ENCODE data around the gene AAK1.

The AAK1 gene

DNA sequence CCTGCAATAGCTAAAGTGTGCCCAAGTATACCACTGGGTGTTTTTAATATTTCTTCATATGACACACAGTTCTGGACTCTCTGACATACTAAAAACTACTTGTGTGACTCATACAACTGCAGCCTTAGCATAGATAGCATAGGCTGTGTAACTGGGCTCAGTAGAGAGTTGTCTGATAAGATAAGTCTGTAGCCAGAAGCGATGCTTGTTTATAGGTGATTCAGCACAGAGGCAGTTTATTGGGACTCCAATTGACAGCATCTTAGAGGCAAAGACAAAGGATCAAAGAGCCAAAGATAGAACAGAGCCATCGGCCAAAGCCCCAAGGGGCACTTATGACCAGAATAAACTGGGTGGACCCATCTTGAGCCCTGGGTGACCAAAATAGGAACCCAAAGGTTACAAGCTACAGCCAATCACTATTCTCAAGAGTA is 42.3 kb downstream of the AAK1 start:
- Histone ChIP-seq H3K27me3 (ENCODE audit: control insufficient read depth in 3 of 3, insufficient read depth in 3 of 3, low read depth in 1 of 3, low read length in 3 of 3) (no peaks in the 10 kb centered on the region), H3K4me2 (ENCODE audit: insufficient read depth, low read length, poor library complexity, severe bottlenecking) (no peak overlapping the region), H2AFZ (ENCODE audit: low read length) (no peak overlapping the region), H3K9ac (ENCODE audit: low read depth, low read length, poor library complexity) (no peak overlapping the region), H3K18ac (ENCODE audit: low read length) (no peak overlapping the region), H3K79me1 (ENCODE audit: low read depth, low read length) (no peaks in the 10 kb centered on the region), H2BK5ac (ENCODE audit: low read length) (no peak overlapping the region), H2BK15ac (ENCODE audit: low read length) (no peak overlapping the region), H2BK120ac (ENCODE audit: low read depth, low read length) (no peak overlapping the region), H2AK5ac (ENCODE audit: low read depth, low read length) (no peak overlapping the region), H4K91ac (ENCODE audit: low read depth, low read length, poor library complexity) (no peak overlapping the region), H3K9me3 (replicated peaks in 1 of 2; ENCODE audit: control insufficient read depth in 2 of 2, insufficient read depth in 1 of 2, low read depth in 1 of 2, low read length in 2 of 2) (peaks cover 2 to 7% of the 10 kb centered on the region in 2 donors), H3K4me1 (ENCODE audit: control insufficient read depth in 2 of 2, insufficient read depth in 1 of 2, low read depth in 1 of 2, low read length in 2 of 2) (peaks cover 0 to 3% of the 10 kb centered on the region in 2 donors), H3K4me3 (ENCODE audit: low read length in 2 of 2) (no peak overlapping the region), H2BK12ac (ENCODE audit: low read length) (no peak overlapping the region), H3K36me3 (replicated peaks in 1 of 2; ENCODE audit: control insufficient read depth in 2 of 2, insufficient read depth in 2 of 2, low read length in 2 of 2) (no peaks in the 10 kb centered on the region), H3K27ac (replicated peaks; ENCODE audit: low read length) (no peak overlapping the region), H3K14ac (ENCODE audit: low read length) (no peak overlapping the region), H3K23ac (ENCODE audit: low read depth, low read length, poor library complexity) (no peak overlapping the region), H3K4ac (ENCODE audit: low read length) (no peak overlapping the region), H4K8ac (ENCODE audit: low read depth, low read length) (no peak overlapping the region)
- DNase-seq (ENCODE audit: low spot score), result no peak
- no CpG with 5 or more reads among the region's 2 CpGs for WGBS, 2 donors (ENCODE audit: extremely low coverage in 2 of 2, insufficient read length in 2 of 2, insufficient replicate concordance in 1 of 2)

DNA sequence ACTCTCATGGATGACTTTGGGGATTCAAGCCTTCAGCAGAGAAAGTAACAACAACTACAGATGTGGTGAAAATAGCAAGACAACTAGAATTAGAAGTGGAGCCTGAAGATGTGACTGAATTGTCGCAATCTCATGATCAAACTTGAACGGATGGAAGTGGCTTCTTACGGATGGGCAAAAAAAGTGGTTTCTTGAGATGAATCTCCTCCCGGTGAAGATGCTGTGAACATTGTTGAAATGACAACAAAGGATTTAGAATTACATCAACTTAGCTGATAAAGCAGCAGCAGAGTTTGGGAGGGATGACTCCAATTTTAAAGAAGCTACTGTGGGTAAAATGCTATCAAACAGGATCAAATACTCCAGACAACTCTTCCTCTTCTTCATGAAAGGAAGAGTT is 43.1 kb downstream of the AAK1 start:
- Histone ChIP-seq H3K18ac (ENCODE audit: low read length) (no peak overlapping the region), H2BK12ac (ENCODE audit: low read length) (no peak overlapping the region), H3K14ac (ENCODE audit: low read length) (no peak overlapping the region), H3K4me3 (ENCODE audit: low read length in 2 of 2) (no peak overlapping the region), H3K9ac (ENCODE audit: low read depth, low read length, poor library complexity) (no peak overlapping the region), H3K4ac (ENCODE audit: low read length) (no peak overlapping the region), H4K91ac (ENCODE audit: low read depth, low read length, poor library complexity) (no peak overlapping the region), H2BK120ac (ENCODE audit: low read depth, low read length) (no peak overlapping the region), H2AK5ac (ENCODE audit: low read depth, low read length) (no peak overlapping the region), H4K8ac (ENCODE audit: low read depth, low read length) (no peak overlapping the region), H3K23ac (ENCODE audit: low read depth, low read length, poor library complexity) (no peak overlapping the region), H2AFZ (ENCODE audit: low read length) (no peak overlapping the region), H2BK15ac (ENCODE audit: low read length) (no peak overlapping the region), H3K9me3 (replicated peaks in 1 of 2; ENCODE audit: control insufficient read depth in 2 of 2, insufficient read depth in 1 of 2, low read depth in 1 of 2, low read length in 2 of 2) (no peaks in the 10 kb centered on the region), H3K4me2 (ENCODE audit: insufficient read depth, low read length, poor library complexity, severe bottlenecking) (no peak overlapping the region), H3K79me1 (ENCODE audit: low read depth, low read length) (no peaks in the 10 kb centered on the region), H2BK5ac (ENCODE audit: low read length) (no peak overlapping the region), H3K36me3 (replicated peaks in 1 of 2; ENCODE audit: control insufficient read depth in 2 of 2, insufficient read depth in 2 of 2, low read length in 2 of 2) (no peaks in the 10 kb centered on the region), H3K27me3 (ENCODE audit: control insufficient read depth in 3 of 3, insufficient read depth in 3 of 3, low read depth in 1 of 3, low read length in 3 of 3) (no peaks in the 10 kb centered on the region), H3K4me1 (ENCODE audit: control insufficient read depth in 2 of 2, insufficient read depth in 1 of 2, low read depth in 1 of 2, low read length in 2 of 2) (peaks cover 0 to 3% of the 10 kb centered on the region in 2 donors), H3K27ac (replicated peaks; ENCODE audit: low read length) (no peak overlapping the region)
- DNase-seq (ENCODE audit: low spot score), result no peak
- WGBS, 2 donors (ENCODE audit: extremely low coverage in 2 of 2, insufficient read length in 2 of 2, insufficient replicate concordance in 1 of 2), result no CpG with 5 or more reads among the region's 4 CpGs

DNA sequence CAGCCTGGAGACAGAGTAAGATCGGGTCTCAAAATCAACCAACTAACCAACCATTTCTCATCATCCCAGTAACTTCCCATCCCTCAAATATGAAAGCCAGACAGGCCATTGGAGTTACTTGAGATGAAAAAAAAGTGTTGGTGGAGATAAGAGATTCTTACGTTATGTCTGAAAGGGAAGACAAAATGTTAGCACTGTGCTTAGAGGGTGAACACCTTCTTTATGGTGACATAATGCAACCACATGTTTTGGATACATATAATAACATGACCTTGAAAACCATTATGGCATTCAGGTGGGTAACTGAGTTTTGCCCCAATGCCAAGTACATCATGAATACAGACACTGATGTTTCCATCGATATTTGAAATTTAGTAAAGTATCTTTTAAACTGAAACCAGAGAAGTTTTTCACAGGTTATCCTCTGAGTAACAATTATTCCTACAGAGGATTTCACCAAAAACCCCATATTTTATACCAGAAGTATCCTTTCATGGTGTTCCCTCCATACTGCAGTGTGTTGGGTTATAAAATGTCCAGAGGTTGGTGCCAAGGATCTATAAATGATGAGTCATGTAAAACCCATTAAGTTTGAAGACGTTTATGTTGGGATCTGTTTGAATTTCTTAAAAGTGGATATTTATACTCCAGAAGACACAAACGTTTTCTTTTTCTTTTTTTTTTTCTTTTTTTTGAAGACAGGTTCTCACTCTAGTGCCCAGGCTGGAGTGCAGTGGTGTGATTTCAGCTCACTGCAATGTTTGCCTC is 45.5 kb downstream of the AAK1 start:
- no peak for DNase-seq (ENCODE audit: low spot score)
- Histone ChIP-seq H3K79me1 (ENCODE audit: low read depth, low read length) (no peaks in the 10 kb centered on the region), H2BK120ac (ENCODE audit: low read depth, low read length) (no peak overlapping the region), H3K27ac (replicated peaks; ENCODE audit: low read length) (no peak overlapping the region), H3K4ac (ENCODE audit: low read length) (no peak overlapping the region), H2AFZ (ENCODE audit: low read length) (no peak overlapping the region), H3K4me3 (ENCODE audit: low read length in 2 of 2) (no peak overlapping the region), H4K8ac (ENCODE audit: low read depth, low read length) (no peak overlapping the region), H3K4me1 (ENCODE audit: control insufficient read depth in 2 of 2, insufficient read depth in 1 of 2, low read depth in 1 of 2, low read length in 2 of 2) (peaks cover 0 to 2% of the 10 kb centered on the region in 2 donors), H2AK5ac (ENCODE audit: low read depth, low read length) (no peak overlapping the region), H2BK15ac (ENCODE audit: low read length) (no peak overlapping the region), H3K18ac (ENCODE audit: low read length) (no peak overlapping the region), H3K14ac (ENCODE audit: low read length) (no peak overlapping the region), H3K9ac (ENCODE audit: low read depth, low read length, poor library complexity) (no peak overlapping the region), H3K27me3 (ENCODE audit: control insufficient read depth in 3 of 3, insufficient read depth in 3 of 3, low read depth in 1 of 3, low read length in 3 of 3) (no peaks in the 10 kb centered on the region), H2BK12ac (ENCODE audit: low read length) (no peak overlapping the region), H3K36me3 (replicated peaks in 1 of 2; ENCODE audit: control insufficient read depth in 2 of 2, insufficient read depth in 2 of 2, low read length in 2 of 2) (no peaks in the 10 kb centered on the region), H2BK5ac (ENCODE audit: low read length) (no peak overlapping the region), H4K91ac (ENCODE audit: low read depth, low read length, poor library complexity) (no peak overlapping the region), H3K23ac (ENCODE audit: low read depth, low read length, poor library complexity) (no peak overlapping the region), H3K9me3 (replicated peaks in 1 of 2; ENCODE audit: control insufficient read depth in 2 of 2, insufficient read depth in 1 of 2, low read depth in 1 of 2, low read length in 2 of 2) (no peaks in the 10 kb centered on the region), H3K4me2 (ENCODE audit: insufficient read depth, low read length, poor library complexity, severe bottlenecking) (no peak overlapping the region)
- no CpG with 5 or more reads among the region's 5 CpGs for WGBS, 2 donors (ENCODE audit: extremely low coverage in 2 of 2, insufficient read length in 2 of 2, insufficient replicate concordance in 1 of 2)

DNA sequence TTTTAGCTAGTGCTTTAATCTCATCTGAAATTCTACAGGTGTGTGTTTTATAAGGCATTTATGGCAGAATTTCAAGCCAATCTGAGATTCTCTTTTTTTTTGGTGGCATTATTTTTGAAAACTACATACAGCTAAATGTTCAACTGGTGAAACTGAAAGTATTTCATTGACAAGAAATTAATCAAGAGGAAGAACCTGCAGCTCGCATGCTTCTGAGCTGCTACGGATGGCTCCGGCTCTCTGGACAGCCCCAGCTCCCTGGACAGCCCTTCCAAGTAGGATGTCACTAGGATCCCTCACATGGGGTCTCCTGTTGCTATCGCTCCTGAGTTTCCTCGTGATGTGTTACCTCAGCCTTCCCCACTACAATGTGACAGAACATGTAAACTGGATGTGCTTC is 46.4 kb downstream of the AAK1 start:
- Histone ChIP-seq H3K9ac (ENCODE audit: low read depth, low read length, poor library complexity) (no peak overlapping the region), H3K27me3 (ENCODE audit: control insufficient read depth in 3 of 3, insufficient read depth in 3 of 3, low read depth in 1 of 3, low read length in 3 of 3) (no peaks in the 10 kb centered on the region), H3K79me1 (ENCODE audit: low read depth, low read length) (no peaks in the 10 kb centered on the region), H2AK5ac (ENCODE audit: low read depth, low read length) (no peak overlapping the region), H3K23ac (ENCODE audit: low read depth, low read length, poor library complexity) (no peak overlapping the region), H3K4ac (ENCODE audit: low read length) (no peak overlapping the region), H3K4me3 (ENCODE audit: low read length in 2 of 2) (no peak overlapping the region), H3K27ac (replicated peaks; ENCODE audit: low read length) (no peak overlapping the region), H2BK120ac (ENCODE audit: low read depth, low read length) (no peak overlapping the region), H4K91ac (ENCODE audit: low read depth, low read length, poor library complexity) (no peak overlapping the region), H3K9me3 (replicated peaks in 1 of 2; ENCODE audit: control insufficient read depth in 2 of 2, insufficient read depth in 1 of 2, low read depth in 1 of 2, low read length in 2 of 2) (no peaks in the 10 kb centered on the region), H3K4me2 (ENCODE audit: insufficient read depth, low read length, poor library complexity, severe bottlenecking) (no peak overlapping the region), H3K14ac (ENCODE audit: low read length) (no peak overlapping the region), H3K36me3 (replicated peaks in 1 of 2; ENCODE audit: control insufficient read depth in 2 of 2, insufficient read depth in 2 of 2, low read length in 2 of 2) (no peaks in the 10 kb centered on the region), H4K8ac (ENCODE audit: low read depth, low read length) (no peak overlapping the region), H2BK12ac (ENCODE audit: low read length) (no peak overlapping the region), H2BK15ac (ENCODE audit: low read length) (no peak overlapping the region), H2BK5ac (ENCODE audit: low read length) (no peak overlapping the region), H3K4me1 (ENCODE audit: control insufficient read depth in 2 of 2, insufficient read depth in 1 of 2, low read depth in 1 of 2, low read length in 2 of 2) (peaks cover 0 to 2% of the 10 kb centered on the region in 2 donors), H3K18ac (ENCODE audit: low read length) (peak overlapping the region; percentile 36), H2AFZ (ENCODE audit: low read length) (no peak overlapping the region)
- DNase-seq (ENCODE audit: low spot score), result no peak
- no CpG with 5 or more reads among the region's 5 CpGs for WGBS, 2 donors (ENCODE audit: extremely low coverage in 2 of 2, insufficient read length in 2 of 2, insufficient replicate concordance in 1 of 2)

Data from neuronal stem cell (in vitro differentiated cells).